ENCODE measurements around the gene ZFAND3.
A peak's percentile ranks its signal among the peaks of the same experiment; 100 is the strongest.

ZFAND3 gene

GRCh38 chr6:38142178-38142902 is 322.8 kb downstream of the ZFAND3 start:
- DNase-seq: no peak

DNA sequence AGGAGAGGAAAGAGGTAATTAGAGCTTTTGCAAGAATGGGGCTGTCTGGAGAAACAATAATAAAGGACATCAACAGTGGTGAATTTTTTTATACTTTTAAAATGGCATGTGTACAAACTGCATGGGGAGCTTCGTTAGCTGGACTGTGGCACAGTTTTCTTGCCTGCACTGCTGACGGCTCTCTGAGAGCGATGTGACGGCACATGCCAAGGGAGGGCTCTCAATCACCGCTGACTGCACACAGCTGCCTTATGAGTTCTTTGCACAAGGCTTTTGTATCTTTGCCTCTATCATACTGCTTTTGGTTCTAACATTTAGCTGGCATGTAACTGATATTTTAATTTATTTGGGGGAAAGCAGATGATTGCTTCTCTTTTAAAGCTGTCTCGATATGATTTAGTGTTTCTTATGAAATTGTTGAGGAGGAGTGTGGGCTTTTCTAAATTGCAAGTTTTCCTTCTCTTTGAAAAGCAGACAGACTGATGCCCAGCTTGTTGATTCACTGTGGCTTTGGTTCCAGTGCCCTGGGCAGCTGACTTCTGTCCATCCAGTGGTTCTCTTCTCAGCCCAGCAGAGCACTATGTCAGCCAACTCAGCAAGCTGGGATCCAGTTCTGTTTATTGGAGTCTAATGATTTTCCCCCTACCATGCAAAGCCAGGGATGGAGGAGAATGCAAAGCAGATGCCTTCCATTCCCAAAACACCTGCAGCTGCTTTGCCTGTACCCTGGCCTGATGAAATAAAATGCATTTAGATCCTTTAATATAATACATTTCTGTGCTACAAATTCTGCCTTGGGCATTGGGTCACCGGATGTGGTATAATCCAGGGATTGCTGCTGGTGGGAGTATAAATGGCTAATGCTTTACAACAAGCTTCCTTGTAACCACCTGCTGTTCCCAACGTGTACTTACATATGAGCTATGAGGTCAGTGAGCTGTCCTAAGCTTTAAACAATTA is 323.9 kb downstream of the ZFAND3 start:
- DNase-seq: no peak

DNA sequence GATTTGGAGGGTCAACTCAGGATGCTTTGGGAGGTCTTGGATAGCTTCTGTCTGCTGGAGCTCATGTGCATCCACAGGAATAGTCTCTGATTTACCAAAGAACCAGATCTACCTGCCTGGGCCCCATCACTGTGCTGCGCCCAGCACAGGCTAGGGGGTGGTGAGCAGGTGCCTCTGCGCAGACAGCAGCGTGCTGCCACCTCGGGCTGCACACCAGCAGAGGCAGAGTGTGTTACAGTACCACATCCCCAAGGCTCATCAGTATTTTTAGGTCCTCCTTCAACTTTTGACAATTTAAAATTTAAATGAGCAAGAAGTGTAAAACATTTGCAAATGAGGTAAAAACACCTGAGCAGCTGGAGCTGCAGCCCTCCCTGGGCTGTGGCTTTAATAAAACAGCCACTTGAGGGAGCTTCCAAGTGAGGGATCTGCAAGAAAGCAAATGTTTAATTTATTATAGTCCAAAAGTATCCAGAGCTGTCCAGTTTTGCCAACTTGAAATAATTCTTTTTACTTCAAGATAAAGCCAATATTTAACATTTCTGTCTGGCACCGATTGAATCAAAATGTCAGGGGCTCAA is 324.9 kb downstream of the ZFAND3 start:
- no peak for DNase-seq

- DNase-seq: peak; percentile 24
Measured at GRCh38 chr6:38146021-38146733, 326.6 kb downstream of the ZFAND3 start.

DNA sequence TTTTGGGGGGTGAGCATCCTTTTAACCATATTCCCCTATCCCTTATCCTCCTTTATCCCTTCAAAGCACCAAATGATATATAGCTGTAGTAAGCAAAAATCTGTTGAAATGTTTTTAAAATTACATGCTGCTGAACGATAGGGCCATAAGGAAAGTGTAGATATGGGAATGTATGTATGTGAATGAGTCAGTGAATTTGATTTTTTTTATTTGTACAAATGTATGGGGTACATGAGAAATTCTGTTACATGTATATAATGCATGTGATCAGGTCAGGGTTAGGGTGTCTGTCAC is 327.2 kb downstream of the ZFAND3 start:
- no peak for DNase-seq

DNA sequence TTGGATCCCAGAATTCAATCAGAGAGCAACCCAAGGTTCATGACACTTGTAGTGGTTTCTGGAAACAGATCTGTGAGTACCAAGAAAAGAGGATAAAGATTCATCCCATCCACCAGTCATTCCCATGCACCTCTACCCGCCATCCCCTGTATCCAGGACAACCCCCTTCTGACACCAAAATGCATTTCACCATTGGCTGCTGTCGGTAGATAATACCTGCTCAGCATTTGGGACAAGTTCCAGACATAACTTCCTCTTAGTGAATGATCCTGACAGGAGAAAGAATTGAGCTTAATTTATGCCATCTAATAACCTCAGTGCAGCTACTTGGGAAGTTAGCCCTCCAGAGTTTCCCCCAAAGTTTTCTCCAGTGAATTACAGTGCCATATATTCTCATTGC is 329.1 kb downstream of the ZFAND3 start:
- no peak for DNase-seq

GRCh38 chr6:38149531-38149930 is 330.0 kb downstream of the ZFAND3 start:
- DNase-seq: no peak

DNA sequence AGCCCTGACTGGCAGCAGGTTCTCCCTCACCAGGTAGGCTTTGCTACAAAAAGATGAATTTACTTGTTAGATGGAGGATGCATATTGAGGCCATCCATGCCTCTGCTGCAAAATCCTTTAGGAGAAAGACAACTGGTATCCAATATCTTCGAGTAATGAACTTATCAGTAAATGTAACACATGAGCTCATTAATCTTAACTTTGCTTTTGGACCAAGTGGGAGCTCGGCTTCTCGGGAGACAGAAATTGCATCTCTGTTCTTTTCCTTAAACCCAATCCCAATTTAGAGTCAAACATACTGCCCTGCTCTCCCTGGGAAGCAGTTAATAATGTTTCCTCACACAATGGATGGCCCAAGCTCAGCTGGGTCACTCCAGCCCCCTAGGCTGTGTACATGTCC is 330.5 kb downstream of the ZFAND3 start:
- no peak for DNase-seq

DNA sequence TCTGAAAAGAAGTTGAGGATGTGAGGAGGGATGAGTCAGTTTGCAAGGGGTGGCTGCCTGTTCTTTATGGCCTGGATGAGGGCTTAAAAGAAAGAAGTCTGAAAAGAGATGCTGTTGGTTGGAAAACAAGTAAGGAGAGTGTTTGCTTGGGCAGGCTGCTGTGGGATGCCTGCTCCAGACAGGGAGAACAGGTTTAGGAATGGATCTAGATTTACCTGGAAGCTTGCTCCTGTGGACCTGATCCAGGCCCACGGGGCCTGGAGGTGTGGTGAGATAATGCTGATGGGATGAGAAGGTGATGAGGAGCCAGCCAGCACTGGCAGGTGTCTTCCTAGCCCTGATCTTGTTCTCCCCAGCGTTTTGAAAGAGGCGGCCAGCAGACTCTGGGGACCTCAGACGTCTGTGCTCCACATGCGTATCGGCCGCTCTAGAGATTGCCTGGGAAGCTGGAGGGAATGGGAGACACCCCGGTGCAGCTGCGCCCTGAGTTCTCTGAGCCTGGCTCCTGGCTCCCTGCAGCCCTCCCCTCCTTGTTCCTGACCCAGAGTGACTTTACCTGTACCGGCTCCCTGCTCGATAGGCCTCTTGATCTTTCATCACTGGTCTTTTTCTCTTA is 331.3 kb downstream of the ZFAND3 start:
- no peak for DNase-seq

GRCh38 chr6:38151580-38152500 is 332.3 kb downstream of the ZFAND3 start:
- no peak for DNase-seq

GRCh38 chr6:38152620-38153019 is 333.1 kb downstream of the ZFAND3 start:
- no peak for DNase-seq

DNA sequence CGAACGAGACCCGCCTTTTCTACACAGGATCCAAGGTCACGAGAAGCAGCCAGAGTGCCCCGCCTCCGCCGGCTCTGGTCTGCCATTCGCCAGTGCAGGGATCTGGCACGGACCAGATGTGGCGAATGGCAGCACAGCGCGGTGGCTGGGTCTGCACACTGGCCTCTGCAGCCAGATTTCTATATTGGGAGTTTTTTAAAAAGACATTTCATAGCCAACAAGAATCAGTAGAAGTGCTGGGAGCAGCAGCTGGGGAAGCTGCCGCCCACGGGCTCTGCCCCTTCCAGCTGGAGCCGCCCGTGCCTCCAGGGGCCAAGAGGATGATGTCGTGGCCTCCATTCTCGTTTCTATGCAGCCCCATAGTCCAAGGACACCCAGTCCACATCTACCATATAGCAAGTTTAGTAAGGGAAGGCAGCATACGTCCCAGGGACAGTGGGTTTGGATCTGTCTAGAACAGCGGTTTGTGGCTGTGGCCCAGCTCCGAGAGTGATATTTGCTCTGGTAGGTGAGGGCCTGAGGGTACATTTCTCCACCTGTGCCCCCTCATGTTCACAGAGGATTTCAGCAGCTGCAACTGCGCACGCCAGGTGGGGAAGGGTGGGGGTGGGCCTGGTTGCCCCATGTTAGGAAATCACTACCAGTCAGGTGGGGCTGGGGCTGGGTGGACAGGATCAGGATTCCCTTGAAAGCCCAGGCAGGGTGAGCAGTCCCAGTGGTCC is 333.7 kb downstream of the ZFAND3 start:
- DNase-seq: no peak

GRCh38 chr6:38153798-38154345 is 334.3 kb downstream of the ZFAND3 start:
- no peak for DNase-seq

DNA sequence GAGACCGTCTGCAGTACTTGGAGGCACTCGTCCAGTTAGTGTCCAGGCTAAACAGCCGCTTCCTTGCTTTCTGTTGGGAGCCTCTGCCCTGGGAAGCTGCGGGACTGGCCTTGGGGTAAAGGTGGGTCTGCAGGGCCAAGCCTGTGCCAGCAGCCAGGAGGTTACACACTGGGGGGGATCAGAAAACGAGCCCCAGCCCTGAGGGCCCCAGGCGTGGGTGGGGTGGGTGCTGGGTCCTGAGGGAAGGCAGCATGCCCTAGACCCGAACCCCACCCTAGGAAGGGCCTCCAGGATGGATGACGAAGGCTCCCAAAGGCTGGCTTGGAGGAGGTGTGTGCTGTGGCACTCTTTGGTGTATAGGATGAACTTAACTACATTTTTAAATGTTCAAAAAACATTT is 335.2 kb downstream of the ZFAND3 start:
- no peak for DNase-seq

DNA sequence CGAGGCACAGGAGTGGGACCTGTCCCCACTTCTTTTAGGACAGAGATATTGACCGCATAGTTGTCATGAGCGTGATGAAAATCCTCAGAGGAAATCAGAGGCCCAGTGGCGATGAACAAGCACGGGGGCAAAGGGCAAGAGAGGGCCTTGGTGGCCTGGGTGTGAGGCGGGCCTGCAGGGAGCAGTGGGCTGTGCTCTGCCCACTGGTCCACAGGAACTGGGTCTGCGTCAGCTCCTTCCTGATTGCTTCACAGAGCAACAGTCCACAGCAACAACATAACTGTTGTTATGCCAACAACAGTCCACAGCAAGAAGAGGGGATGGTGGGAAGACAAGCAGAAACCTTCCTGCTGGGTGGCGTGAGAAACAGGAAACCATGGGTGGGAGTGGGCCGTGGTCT is 335.6 kb downstream of the ZFAND3 start:
- DNase-seq: peak; percentile 5

GRCh38 chr6:38155621-38156204 is 336.2 kb downstream of the ZFAND3 start:
- no peak for DNase-seq

DNA sequence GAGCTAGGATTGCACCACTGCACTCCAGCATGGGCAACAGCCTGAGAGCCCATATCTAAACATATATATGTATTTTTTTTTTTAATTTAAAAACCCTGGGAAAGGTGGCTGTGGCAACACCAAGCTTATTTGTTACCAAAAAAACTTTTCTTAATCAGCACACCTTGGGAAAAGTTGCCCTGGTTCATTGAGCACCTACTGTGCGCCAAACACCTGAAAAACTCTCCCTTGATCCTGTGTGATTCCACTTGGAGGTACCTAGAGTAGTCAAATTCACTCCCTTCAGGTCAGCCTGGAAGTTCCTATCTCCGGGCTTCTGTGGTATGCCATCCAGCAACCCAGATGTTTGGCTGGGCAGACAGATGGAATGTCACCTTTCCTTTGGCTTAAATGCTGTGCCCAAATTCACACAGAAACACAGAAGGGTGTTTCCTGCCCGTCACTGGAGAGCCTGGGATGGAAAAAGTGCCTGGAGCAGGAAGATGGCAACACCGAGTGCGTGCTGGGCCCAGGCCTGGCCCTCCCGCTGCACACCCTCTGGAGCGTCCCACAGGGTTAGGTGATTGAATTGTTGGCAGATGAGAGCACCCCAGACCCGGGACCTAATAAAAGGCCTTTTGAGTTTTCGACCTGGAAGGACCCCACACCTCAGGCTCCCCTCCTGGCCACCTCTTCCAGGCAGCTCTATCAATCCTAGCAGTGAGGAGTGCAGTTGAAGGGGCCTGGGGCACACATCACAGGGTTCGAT is 337.5 kb downstream of the ZFAND3 start:
- DNase-seq: no peak

- DNase-seq: no peak
Measured at GRCh38 chr6:38157905-38158304, 338.4 kb downstream of the ZFAND3 start.

DNA sequence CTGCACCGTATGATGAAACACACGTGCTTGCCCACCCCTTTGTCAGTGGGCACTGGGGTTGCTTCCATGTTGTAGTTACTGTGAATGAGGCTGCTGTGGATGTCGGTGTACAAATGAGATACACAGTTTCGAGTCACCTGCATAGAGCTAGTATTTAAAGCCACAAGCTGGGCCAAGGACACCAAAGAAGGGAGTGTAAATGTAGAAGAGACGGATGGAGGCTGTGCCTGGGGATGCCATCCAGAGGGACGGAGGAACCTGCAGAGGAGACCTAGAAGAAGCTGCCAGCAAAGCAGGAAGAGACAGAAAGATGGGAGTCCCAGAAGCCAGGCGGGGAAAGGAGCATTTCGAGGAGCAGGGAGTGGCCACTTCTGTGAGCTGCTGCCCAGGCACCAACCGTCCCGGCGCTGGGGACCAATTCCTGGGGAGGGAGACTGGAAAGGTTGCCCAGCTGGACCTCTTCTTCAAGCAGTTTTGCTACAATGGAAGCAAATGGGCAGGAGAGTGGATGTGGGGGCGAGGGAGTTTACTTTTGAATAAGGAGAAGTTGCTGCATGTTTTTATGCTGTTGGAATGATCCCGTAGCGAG is 339.3 kb downstream of the ZFAND3 start:
- DNase-seq: no peak

Data from hematopoietic multipotent progenitor cell treated with erythropoietin and hydrocortisone succinate and interleukin-3 and kit ligand, for 6 days (in vitro differentiated cells).